ENCODE data around the gene NRXN3.

NRXN3 gene

DNA sequence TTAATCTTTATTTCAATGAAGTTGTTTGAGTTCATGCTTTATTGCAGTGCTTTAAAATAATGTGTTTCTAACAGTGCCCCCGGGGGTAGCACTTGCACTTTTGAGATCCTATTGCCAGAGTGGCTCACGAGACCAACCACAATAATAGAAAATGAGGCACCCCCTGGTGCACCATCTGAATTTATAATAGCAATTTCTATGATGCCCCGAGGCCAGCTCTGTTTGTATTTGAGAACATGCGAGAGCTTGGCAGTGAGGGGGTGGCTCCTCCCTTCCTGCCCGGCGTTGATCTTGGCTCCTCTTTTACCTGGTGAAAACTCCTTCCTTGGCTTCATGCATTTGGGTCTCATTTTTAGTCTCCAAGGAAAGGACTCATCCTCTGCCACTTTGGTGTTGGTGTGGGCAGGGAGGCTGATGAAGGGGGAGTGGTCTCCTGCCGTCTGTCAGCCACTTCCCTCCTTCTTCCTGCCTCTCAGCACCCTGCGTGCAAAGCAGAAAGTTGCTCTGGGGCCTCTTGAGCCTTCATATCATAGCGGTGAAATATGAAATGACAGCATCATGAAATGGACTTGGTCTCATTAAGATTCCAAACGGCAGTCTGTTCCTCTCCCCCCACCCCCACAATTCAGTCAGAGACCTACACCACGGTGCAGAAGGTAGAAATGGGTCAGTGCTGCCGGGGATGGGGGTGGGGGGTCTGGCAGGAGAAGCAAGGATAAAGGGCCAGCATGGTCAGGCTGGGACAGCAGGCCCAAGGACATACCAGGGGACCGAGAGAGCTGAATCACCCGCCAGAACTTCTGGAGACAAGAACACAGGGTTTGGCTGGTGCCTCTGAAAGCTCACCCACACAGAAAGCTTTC lies 17.7 kb upstream of the NRXN3 start:
- H3K4me3 ChIP-seq (ENCODE audit: low read depth, low read length): no peak overlapping the region
- TF ChIP-seq, protein P1, sequence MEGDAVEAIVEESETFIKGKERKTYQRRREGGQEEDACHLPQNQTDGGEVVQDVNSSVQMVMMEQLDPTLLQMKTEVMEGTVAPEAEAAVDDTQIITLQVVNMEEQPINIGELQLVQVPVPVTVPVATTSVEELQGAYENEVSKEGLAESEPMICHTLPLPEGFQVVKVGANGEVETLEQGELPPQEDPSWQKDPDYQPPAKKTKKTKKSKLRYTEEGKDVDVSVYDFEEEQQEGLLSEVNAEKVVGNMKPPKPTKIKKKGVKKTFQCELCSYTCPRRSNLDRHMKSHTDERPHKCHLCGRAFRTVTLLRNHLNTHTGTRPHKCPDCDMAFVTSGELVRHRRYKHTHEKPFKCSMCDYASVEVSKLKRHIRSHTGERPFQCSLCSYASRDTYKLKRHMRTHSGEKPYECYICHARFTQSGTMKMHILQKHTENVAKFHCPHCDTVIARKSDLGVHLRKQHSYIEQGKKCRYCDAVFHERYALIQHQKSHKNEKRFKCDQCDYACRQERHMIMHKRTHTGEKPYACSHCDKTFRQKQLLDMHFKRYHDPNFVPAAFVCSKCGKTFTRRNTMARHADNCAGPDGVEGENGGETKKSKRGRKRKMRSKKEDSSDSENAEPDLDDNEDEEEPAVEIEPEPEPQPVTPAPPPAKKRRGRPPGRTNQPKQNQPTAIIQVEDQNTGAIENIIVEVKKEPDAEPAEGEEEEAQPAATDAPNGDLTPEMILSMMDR (IDR thresholded peaks at IDR 0.05; ENCODE audit: borderline replicate concordance, insufficient read depth, low read depth, low read length): no peak

DNA sequence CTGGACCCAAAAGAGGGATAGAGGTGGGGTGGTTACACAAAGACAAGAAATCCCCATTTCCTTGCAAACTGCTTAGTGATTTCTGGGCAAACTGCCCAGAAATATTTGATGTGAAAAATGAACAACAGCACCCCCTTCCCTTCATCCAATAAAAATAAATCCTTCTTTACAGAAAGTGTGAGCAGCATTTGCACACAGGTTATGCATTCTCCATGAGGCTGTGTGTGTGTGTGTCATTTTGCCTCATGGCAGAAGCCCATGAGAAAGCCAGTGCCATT lies 17.2 kb upstream of the NRXN3 start:
- TF ChIP-seq, protein P1 (IDR thresholded peaks at IDR 0.05; ENCODE audit: borderline replicate concordance, insufficient read depth, low read depth, low read length): no peak
- no peak overlapping the region for H3K4me3 ChIP-seq (ENCODE audit: low read depth, low read length)

DNA sequence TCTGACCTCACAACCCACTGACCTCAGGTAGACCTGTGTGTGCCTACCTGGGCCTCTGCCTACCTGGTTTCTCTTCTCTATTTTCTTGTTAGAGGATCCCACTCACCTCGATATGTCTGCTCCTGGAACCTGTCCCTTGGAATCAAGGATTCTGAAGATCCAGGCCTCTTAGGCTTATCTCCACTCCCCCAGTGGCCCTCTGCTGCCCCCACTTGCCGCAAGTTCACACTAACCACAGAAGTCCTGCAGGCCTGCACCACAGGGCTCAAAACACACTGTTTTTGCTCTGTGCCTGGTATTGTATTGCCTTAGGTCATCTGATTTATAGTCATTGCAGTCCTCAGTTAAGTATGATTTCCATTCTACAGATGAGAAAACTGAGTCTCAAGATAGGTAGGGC lies 15.3 kb upstream of the NRXN3 start:
- TF ChIP-seq, protein P1 (IDR thresholded peaks at IDR 0.05; ENCODE audit: borderline replicate concordance, insufficient read depth, low read depth, low read length): no peak
- no peak overlapping the region for H3K4me3 ChIP-seq (ENCODE audit: low read depth, low read length)

DNA sequence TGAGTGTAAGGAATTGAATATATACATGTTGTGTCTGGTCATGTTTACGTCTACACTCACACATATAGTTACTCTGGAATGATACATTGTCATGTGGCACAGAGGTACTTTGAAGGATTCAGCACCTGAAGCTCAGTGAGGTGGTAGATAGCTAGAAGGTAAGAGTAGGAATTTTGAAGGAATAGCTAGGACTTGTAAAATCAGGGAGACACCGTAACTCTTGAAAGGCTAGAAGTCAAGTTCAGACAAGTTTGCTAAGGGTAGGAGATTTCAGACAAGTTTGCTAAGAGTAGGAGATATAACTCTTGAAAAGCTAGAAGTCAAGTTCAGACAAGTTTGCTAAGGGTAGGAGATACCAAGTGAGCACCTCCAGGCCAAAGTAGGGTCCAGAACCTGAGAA lies 14.0 kb upstream of the NRXN3 start:
- H3K4me3 ChIP-seq (ENCODE audit: low read depth, low read length): no peak overlapping the region
- TF ChIP-seq, protein P1 (IDR thresholded peaks at IDR 0.05; ENCODE audit: borderline replicate concordance, insufficient read depth, low read depth, low read length): no peak

DNA sequence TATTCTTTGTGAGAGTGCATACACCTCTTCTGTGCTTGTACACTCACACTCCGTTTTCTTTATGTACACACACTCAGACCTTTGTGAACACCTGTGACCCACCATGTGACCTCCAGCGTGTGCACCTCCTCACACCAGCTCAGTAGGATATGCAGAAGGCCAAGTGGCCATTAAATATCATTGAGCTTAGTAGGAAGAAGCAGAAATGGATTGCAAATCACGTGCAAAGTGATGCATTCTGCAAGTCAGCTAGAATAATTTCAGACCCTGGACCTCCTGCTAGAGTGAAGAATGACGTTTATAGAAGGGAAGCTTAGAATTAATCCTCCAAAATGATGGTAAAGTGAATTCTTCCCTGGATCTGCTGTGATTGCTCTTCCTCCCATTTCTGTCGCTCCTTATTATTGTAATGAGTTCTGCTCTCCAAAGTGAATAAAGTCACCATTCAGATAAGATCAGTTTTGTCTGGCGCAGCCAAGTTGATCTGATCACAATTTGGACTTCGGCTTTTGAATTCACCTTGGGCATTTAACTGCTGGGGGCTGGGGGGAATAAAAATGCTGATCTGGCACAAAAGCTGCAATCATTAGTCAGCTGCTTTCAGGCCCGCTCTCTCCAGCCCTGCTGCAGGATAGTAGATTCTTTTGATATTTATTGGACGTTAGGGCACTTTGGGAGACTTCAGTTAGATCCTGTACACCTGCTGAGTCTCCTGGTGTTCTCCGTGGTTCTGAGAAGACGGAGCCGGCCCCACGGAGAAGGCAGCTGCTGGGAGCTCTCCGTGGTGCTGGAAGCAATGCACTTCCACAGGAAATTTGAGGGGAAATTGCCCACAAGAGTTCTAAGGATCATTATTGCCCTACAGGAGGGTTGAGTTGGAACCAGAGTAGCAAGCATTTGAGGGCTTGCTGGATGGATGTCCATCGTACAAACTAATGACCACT lies 12.4 kb upstream of the NRXN3 start:
- TF ChIP-seq, protein P1 (IDR thresholded peaks at IDR 0.05; ENCODE audit: borderline replicate concordance, insufficient read depth, low read depth, low read length): no peak

DNA sequence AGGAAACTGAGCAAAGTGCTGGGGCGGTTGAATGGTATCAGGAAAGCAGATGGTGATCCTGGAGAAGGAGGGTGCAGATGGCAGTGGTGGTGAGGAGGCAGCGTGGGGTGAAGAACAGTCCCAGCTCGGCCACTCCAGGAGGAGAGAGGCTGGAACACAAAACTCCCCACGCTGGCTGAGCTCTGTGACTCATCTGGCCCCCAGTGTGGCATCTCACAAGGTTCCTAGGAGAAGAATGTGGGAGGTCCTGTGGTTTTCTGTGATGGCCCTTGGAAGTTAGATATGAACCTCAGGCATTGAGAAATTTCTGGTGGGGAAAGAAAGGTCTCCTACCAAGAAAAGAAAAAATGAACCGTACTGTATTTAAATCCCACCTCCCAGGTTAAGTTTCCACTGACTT lies 8.0 kb upstream of the NRXN3 start:
- TF ChIP-seq, protein P1 (IDR thresholded peaks at IDR 0.05; ENCODE audit: borderline replicate concordance, insufficient read depth, low read depth, low read length): no peak

More for the DNA sequence above, 12.4 kb upstream of the NRXN3 start:
- H3K4me3 ChIP-seq (ENCODE audit: low read depth, low read length): no peak overlapping the region

More for the DNA sequence above, 8.0 kb upstream of the NRXN3 start:
- H3K4me3 ChIP-seq (ENCODE audit: low read depth, low read length): no peak overlapping the region
